Osteocyte (in vitro differentiated cells): ENCODE measurements around the gene C11orf97. TPM values are rescaled to one million over a fixed set of nuclear protein-coding genes. Genes with fewer than 3 reads are reported as not detected.

Experiments used
- DNase-seq: peaks from one replicate; pipeline ENCODE4 v3.0.0; 2021; ENCODE audit warnings: mixed read lengths; ENCODE audit not compliant: unreplicated experiment; ENCODE audit errors: extremely low spot score
- H3K27ac Mint-ChIP-seq: one replicate; pipeline ENCODE4 v1.8.0; 2021; ENCODE audit warnings: mild to moderate bottlenecking, mixed read lengths; ENCODE audit not compliant: unreplicated experiment
- H3K27me3 Mint-ChIP-seq: one replicate; pipeline ENCODE4 v1.8.0; 2021; ENCODE audit warnings: mixed read lengths; ENCODE audit not compliant: unreplicated experiment
- H3K36me3 Mint-ChIP-seq: one replicate; pipeline ENCODE4 v1.8.0; 2021; ENCODE audit warnings: mixed read lengths; ENCODE audit not compliant: unreplicated experiment
- H3K4me1 Mint-ChIP-seq: one replicate; pipeline ENCODE4 v1.8.0; 2021; ENCODE audit warnings: mixed read lengths; ENCODE audit not compliant: unreplicated experiment
- H3K4me3 Mint-ChIP-seq: one replicate; pipeline ENCODE4 v1.8.0; 2021; ENCODE audit warnings: mild to moderate bottlenecking, moderate library complexity, mixed read lengths; ENCODE audit not compliant: unreplicated experiment
- H3K9me3 Mint-ChIP-seq: one replicate; pipeline ENCODE4 v1.8.0; 2021; ENCODE audit warnings: mixed read lengths; ENCODE audit not compliant: unreplicated experiment
- total RNA-seq: library from RNA; stranded (reverse); gene quantifications from 2 replicates; pipeline ENCODE4 v1.2.1, GENCODE V29; 2021
- TF ChIP-seq, protein P1 (sequence below): fragments of 200-600 bp; sonication (generic); IDR thresholded peaks from 2 replicates; pipeline ENCODE4 v1.5.0; 2021; ENCODE audit warnings: antibody characterized with exemption, mild to moderate bottlenecking, moderate library complexity

The C11orf97 gene
- total RNA-seq, 1 donor from 2014 or later, result not detected

DNA sequence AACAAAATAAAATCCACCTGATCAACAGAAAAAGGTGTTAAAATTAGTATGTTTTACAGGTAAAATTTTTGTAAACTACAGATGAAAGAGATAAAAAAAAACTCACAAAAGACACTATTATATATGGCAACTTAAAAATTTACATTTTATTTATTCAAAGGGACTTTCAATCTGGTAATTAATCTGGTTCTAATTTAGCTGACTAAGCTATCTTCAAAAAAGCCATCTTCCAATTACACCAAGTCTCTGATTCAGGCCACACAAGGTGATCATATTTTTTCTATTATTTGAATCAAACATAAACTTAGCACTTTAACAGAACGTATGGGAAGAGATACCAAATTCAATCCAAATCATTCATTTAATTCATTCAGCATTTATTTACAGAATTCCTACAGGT is 26.2 kb upstream of the C11orf97 start:
- Mint-ChIP-seq H3K4me1 (peaks cover 5% of the 10 kb centered on the region), H3K27ac (no peak overlapping the region), H3K4me3 (no peak overlapping the region), H3K36me3 (peaks cover 51% of the 10 kb centered on the region), H3K9me3 (no peaks in the 10 kb centered on the region), H3K27me3 (no peaks in the 10 kb centered on the region)
- TF ChIP-seq, protein P1, sequence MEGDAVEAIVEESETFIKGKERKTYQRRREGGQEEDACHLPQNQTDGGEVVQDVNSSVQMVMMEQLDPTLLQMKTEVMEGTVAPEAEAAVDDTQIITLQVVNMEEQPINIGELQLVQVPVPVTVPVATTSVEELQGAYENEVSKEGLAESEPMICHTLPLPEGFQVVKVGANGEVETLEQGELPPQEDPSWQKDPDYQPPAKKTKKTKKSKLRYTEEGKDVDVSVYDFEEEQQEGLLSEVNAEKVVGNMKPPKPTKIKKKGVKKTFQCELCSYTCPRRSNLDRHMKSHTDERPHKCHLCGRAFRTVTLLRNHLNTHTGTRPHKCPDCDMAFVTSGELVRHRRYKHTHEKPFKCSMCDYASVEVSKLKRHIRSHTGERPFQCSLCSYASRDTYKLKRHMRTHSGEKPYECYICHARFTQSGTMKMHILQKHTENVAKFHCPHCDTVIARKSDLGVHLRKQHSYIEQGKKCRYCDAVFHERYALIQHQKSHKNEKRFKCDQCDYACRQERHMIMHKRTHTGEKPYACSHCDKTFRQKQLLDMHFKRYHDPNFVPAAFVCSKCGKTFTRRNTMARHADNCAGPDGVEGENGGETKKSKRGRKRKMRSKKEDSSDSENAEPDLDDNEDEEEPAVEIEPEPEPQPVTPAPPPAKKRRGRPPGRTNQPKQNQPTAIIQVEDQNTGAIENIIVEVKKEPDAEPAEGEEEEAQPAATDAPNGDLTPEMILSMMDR, result no peak
- DNase-seq, result no peak

DNA sequence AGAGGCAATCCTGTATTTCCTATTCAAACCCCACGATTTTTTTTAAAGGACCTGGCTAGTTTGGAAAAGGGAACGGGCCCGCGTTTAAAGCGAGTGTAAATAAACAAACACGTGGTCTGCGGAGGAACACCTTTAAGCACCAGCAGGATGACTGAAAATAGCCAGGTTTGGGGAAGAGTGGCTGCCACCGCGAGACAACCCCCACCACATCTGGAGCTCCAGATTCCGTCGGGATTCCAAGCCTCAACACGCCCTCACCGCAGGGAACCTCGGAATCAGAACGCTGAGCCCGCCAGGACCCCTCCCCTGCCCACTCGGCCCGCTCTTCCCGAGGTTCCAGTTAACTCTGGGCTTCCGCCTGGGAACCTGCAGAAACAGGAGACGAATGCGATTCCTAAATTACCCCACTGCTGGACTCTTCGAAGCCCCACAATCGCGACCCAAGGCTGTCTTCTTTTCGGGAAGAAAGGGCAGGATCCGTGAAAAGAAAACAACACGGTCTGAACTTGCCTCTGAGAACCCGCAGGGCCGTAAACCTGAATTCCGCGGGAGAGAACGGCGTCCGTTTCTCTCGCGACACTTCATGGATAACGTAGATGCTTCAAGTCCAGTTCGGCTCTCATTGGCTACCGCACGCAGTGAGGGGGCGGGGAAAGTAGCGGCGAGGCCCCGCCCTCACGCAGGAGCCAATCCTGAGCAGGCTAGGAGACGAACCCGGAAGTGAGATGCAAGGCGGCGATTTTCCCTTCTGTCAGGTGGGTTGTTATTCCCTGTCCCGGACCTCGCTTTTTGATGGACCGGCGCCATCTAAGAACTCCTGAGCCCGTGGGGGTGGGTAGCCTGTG is 18.8 kb upstream of the C11orf97 start, which contains the start of the genes ANKRD49 and MRE11:
Gene ANKRD49, plus strand, starts transcription at position 704 of the 845 bp plus-strand sequence. CDS start 2,710 bp downstream, outside the sequence.
Gene MRE11, minus strand, starts transcription at position 564 of the 845 bp plus-strand sequence. CDS start 1,043 bp downstream, outside the sequence.
- H3K4me3 Mint-ChIP-seq, result peak within 1 kb of the TSS; percentile 96

DNA sequence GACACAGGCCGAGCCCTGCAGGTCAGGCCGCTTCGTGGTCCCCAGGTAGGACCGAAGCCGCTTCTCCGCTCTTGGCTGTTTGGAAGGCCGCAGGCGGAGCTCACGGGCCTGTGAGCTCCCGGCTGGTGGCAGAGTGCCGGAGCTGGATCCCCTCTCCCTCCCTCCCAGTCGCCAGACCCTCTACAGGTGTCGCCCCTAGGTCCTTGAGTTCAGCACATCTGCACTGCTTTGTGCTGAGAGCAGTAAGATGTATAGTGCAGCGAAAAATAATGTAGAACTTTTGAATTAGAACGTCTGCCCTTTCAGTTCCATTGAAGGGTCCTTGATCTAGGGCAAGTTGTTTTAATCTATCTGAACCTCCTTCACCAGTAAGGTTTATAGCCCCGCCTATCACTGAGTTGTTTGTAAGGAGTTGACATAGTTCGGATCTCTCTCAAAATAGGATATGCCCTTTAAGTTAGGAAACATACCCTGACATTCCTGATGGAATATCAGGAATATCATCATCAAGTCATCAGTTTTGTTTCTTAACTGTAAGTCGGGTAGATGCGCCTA is 18.1 kb upstream of the C11orf97 start:
- peak overlapping the region; percentile 96 for H3K4me3 Mint-ChIP-seq
- TF ChIP-seq, protein P1, result no peak
- H3K4me1 Mint-ChIP-seq, result peaks cover 22% of the 10 kb centered on the region
- H3K9me3 Mint-ChIP-seq, result no peaks in the 10 kb centered on the region
- no peaks in the 10 kb centered on the region for H3K27me3 Mint-ChIP-seq
- no peak for DNase-seq
- H3K36me3 Mint-ChIP-seq, result peaks cover 31% of the 10 kb centered on the region
- peak overlapping the region; percentile 94 for H3K27ac Mint-ChIP-seq

More for the DNA sequence above, 18.8 kb upstream of the C11orf97 start, which contains the start of the genes ANKRD49 and MRE11:
- no peaks in the 10 kb centered on the region for H3K9me3 Mint-ChIP-seq
- peaks cover 33% of the 10 kb centered on the region for H3K36me3 Mint-ChIP-seq
- TF ChIP-seq, protein P1, result no peak
- H3K27ac Mint-ChIP-seq, result peak within 1 kb of the TSS; percentile 94
- peak; percentile 99 for DNase-seq
- H3K4me1 Mint-ChIP-seq, result peaks cover 22% of the 10 kb centered on the region
- no peaks in the 10 kb centered on the region for H3K27me3 Mint-ChIP-seq

DNA sequence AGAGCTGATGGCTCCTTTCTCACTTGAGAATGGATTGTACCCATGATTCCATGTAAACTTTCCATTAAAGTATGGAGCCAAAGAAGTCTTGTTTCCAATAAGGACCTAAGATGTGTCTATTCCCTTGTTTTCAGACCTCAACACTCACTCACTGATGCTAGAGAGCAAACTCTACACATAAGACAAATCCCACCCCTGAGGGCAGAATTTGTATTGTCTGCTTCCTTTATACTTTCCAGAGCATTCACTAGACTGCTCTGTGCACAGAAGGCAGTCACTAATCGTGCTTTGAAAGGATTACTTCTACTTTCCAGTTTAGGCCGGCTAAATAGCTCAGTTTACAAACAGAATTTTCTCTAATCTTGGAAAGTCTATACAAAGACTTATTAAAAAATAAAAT is 12.1 kb upstream of the C11orf97 start:
- H3K27ac Mint-ChIP-seq, result no peak overlapping the region
- no peak for DNase-seq
- TF ChIP-seq, protein P1, result no peak
- peaks cover 24% of the 10 kb centered on the region for H3K36me3 Mint-ChIP-seq
- H3K4me1 Mint-ChIP-seq, result peaks cover 5% of the 10 kb centered on the region
- no peaks in the 10 kb centered on the region for H3K9me3 Mint-ChIP-seq
- no peaks in the 10 kb centered on the region for H3K27me3 Mint-ChIP-seq
- no peak overlapping the region for H3K4me3 Mint-ChIP-seq

DNA sequence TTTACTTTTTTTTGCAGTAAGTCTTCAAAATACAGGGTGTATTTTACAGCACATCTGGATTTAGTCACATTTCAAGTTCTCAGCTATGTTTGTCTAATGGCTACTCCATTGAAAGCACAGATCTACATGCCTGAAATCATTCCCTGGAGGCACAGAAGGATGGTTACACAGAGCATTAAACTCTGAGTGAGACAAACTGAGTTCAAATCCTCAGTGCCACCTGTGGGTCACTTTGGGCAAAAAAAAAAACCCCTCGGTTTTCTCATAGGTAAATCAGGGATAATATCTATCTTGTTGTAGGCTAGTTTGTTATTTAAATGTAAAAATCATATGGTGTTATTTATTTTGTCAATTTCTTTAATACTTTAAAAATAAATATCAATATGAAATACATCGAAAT is 10.7 kb upstream of the C11orf97 start:
- Mint-ChIP-seq H3K4me1 (no peaks in the 10 kb centered on the region), H3K36me3 (peaks cover 23% of the 10 kb centered on the region), H3K27me3 (peaks cover 6% of the 10 kb centered on the region), H3K27ac (no peak overlapping the region), H3K4me3 (no peak overlapping the region), H3K9me3 (no peaks in the 10 kb centered on the region)
- DNase-seq, result no peak
- TF ChIP-seq, protein P1, result no peak
